Endothelial cell of umbilical vein (primary cell): Measurements from ENCODE around the gene PPME1. TPM values are rescaled to one million over a fixed set of nuclear protein-coding genes. Genes with fewer than 3 reads are reported as not detected.

ENCODE experiments used
- BruUV-seq: library from RNA; stranded (reverse); fragments of 400-500 nt; replicated peaks from 2 replicates; lab custom pipeline; 2021; lab: Mats Ljungman, UMichigan
- CTCF ChIA-PET: fragments of 300-600, 350-600 bp; sonication (Branson Sonifier 250); formaldehyde crosslinking; loops from one replicate; lab custom pipeline; 2021; ENCODE audit warnings: antibody characterized with exemption, inconsistent platforms; lab: Charles Lee
- POLR2A ChIA-PET: fragments of 300-600, 350-600 bp; sonication (Branson Sonifier 250); formaldehyde crosslinking; loops from one replicate; lab custom pipeline; 2021; ENCODE audit warnings: antibody characterized with exemption, inconsistent platforms; lab: Charles Lee
- DNase-seq: peaks from one replicate; pipeline ENCODE4 v3.0.0-alpha.2; 2011; ENCODE audit warnings: low read depth, low spot score
- FAIRE-seq: peaks from 2 replicates; lab custom pipeline; 2011; peaks lifted over from hg19 to GRCh38; lab: Jason Lieb, UNC
- H2AFZ ChIP-seq: 2 replicates; pipeline ENCODE4 v1.6.0; 2012; ENCODE audit warnings: low read depth, low read length, control low read depth, inconsistent platforms
- H3K27ac ChIP-seq: 2 replicates; pipeline ENCODE4 v1.5.1; 2011; ENCODE audit warnings: low read depth, mild to moderate bottlenecking, control low read depth, low read length, moderate library complexity; ENCODE audit not compliant: insufficient read depth
- H3K27me3 ChIP-seq, 2 experiments: 2 replicates each; pipeline versions ENCODE4 v1.6.0 to v1.6.1; 2011; ENCODE audit warnings: low read length in 2 of 2, mixed read lengths in 1 of 2; ENCODE audit not compliant: control insufficient read depth in 2 of 2, insufficient read depth in 2 of 2
- H3K36me3 ChIP-seq, 2 experiments: 2 replicates in 1 of 2; 3 replicates in 1 of 2; pipeline ENCODE4 v1.5.1; 2011; ENCODE audit warnings: low read length in 2 of 2, mild to moderate bottlenecking in 1 of 2, moderate library complexity in 1 of 2; ENCODE audit not compliant: control insufficient read depth in 2 of 2, insufficient read depth in 2 of 2; ENCODE audit errors: extremely low read depth in 1 of 2
- H3K4me1 ChIP-seq: 3 replicates; pipeline ENCODE4 v1.5.1; 2011; ENCODE audit warnings: mild to moderate bottlenecking, low read length; ENCODE audit not compliant: control insufficient read depth, insufficient read depth; ENCODE audit errors: extremely low read depth
- H3K4me2 ChIP-seq: 2 replicates; pipeline ENCODE4 v1.6.1; 2011; ENCODE audit warnings: low read length, control low read depth, mixed read lengths; ENCODE audit not compliant: insufficient read depth
- H3K4me3 ChIP-seq, 3 experiments: fragments of 200-600 bp in 1 of 3; sonication (generic), shearing (Covaris generic) in 1 of 3; replicated peaks in 1 of 3; 2 replicates each; pipeline ENCODE4 v1.5.1; 2011 to 2016; ENCODE audit warnings: control low read depth in 3 of 3, low read length in 3 of 3, mild to moderate bottlenecking in 2 of 3, inconsistent platforms in 1 of 3, low read depth in 1 of 3, moderate library complexity in 1 of 3; ENCODE audit not compliant: insufficient read depth in 1 of 3
- H3K79me2 ChIP-seq: 2 replicates; pipeline ENCODE4 v1.6.0; 2012; ENCODE audit warnings: low read length, inconsistent platforms; ENCODE audit not compliant: control insufficient read depth, insufficient read depth
- H3K9ac ChIP-seq: replicated peaks from 2 replicates; pipeline ENCODE3; 2011; ENCODE audit warnings: low read length, control low read depth; ENCODE audit not compliant: insufficient read depth; ENCODE audit errors: extremely low read depth
- H3K9me1 ChIP-seq: replicated peaks from 3 replicates; pipeline ENCODE4 v1.6.0; 2011; ENCODE audit warnings: mild to moderate bottlenecking, low read length; ENCODE audit not compliant: control insufficient read depth, insufficient read depth; ENCODE audit errors: extremely low read depth
- H3K9me3 ChIP-seq: replicated peaks from 2 replicates; pipeline ENCODE4 v1.5.1; 2012; ENCODE audit warnings: low read length, inconsistent platforms; ENCODE audit not compliant: control insufficient read depth, insufficient read depth
- H4K20me1 ChIP-seq: replicated peaks from 2 replicates; pipeline ENCODE3; 2011; ENCODE audit warnings: mild to moderate bottlenecking, low read length; ENCODE audit not compliant: control insufficient read depth, insufficient read depth; ENCODE audit errors: extremely low read depth
- EZH2 ChIP-seq: IDR thresholded peaks from 2 replicates; pipeline ENCODE4 v1.6.1; 2012; ENCODE audit warnings: borderline replicate concordance, low read depth, mild to moderate bottlenecking, moderate library complexity, low read length, inconsistent platforms; ENCODE audit not compliant: severe bottlenecking
- FOS ChIP-seq: IDR thresholded peaks from 2 replicates; pipeline ENCODE4 v1.6.1; 2011; ENCODE audit warnings: mild to moderate bottlenecking, low read length, moderate library complexity, borderline replicate concordance; ENCODE audit not compliant: insufficient read depth
- GATA2 ChIP-seq: IDR thresholded peaks from 2 replicates; pipeline ENCODE4 v1.7.0; 2011; ENCODE audit warnings: low read depth, mild to moderate bottlenecking, moderate library complexity, mixed read lengths, low read length; ENCODE audit not compliant: insufficient read length, insufficient read depth
- JUN ChIP-seq: IDR thresholded peaks from 2 replicates; pipeline ENCODE4 v1.6.1; 2011; ENCODE audit warnings: borderline replicate concordance, low read depth; ENCODE audit not compliant: insufficient read length, insufficient read depth
- MYC ChIP-seq: IDR thresholded peaks from one replicate; pipeline ENCODE4 v1.6.1; 2011; ENCODE audit warnings: mild to moderate bottlenecking, low read depth, low read length
- dilution Hi-C: fragments of 300-500 bp; cut with MboI; formaldehyde crosslinking; loops from one replicate; pipeline ENCODE4 v1.15.0; 2019; ENCODE audit warnings: low sequenced_read_pairs; ENCODE audit not compliant: extremely low pct_ligation_motif_present
- intact Hi-C: fragments of 100-400 bp; cut with micrococcal nuclease; formaldehyde crosslinking; loops from one replicate; pipeline ENCODE4 v1.10.0; 2022
- polyA plus RNA-seq, 4 experiments: library from polyadenylated mRNA; depleted of rRNA in 3 of 4; stranded (reverse) in 3 of 4; unstranded in 1 of 4; fragments of >200 nt; gene quantifications; 2 replicates each; pipeline versions ENCODE4 v1.2.1 to v1.2.3, GENCODE V29; 2011 to 2012; ENCODE audit warnings: missing spikeins in 1 of 4
- total RNA-seq: library from RNA; stranded (reverse); gene quantifications from 2 replicates; pipeline ENCODE4 v1.2.3, GENCODE V29; 2021
- TF ChIP-seq, protein P1 (sequence below), 2 donors: IDR thresholded peaks; 1 replicate in 1 of 2; 2 replicates in 1 of 2; pipeline ENCODE4 v1.5.1; 2011; ENCODE audit warnings: low read length in 2 of 2, mild to moderate bottlenecking in 2 of 2, moderate library complexity in 2 of 2, control low read depth in 1 of 2, inconsistent platforms in 1 of 2, low read depth in 1 of 2; ENCODE audit not compliant: insufficient read depth in 1 of 2; ENCODE audit errors: extremely low read depth in 1 of 2

Gene PPME1
- total and polyA plus RNA-seq, 2 donors (not counting 3 experiments of a cell fraction or from before 2014, with no cell fraction given): 37.2 to 49.9 TPM

DNA sequence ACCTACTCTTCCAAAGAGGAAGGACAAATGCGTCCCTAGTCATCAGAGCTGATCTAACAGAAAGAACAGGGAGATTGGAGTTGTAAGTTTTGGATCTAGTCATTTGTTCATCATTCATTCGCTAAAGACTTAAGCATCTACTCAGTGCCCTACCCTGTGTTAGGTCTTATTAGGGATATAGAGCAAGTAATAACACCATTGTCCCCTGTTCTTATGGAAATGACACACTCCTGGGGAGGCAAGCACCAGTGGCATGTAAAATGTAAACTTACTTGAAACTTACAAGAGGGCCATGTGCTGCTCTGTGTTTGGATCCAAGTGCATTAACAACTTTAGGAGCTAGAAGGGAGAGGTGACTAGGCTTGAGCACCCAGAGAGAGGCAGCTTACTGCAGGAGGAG lies 78.4 kb downstream of the PPME1 start:
- H3K36me3 ChIP-seq: peaks cover 5 to 15% of the 10 kb centered on the region in 2 experiments
- H3K9me1 ChIP-seq: no peaks in the 10 kb centered on the region
- no peaks in the 10 kb centered on the region for H3K4me1 ChIP-seq
- H3K27ac ChIP-seq: no peak overlapping the region
- intact Hi-C loops: no loop called here
- no peak for DNase-seq
- no peak overlapping the region for H3K4me2 ChIP-seq
- H3K4me3 ChIP-seq: no peak overlapping the region
- H3K9ac ChIP-seq: no peak overlapping the region
- H3K9me3 ChIP-seq: no peaks in the 10 kb centered on the region
- no peak for FAIRE-seq
- H2AFZ ChIP-seq: no peak overlapping the region
- H4K20me1 ChIP-seq: no peaks in the 10 kb centered on the region
- POLR2A ChIA-PET: no interaction called here
- H3K27me3 ChIP-seq: no peaks in the 10 kb centered on the region
- TF ChIP-seq JUN (no peak), FOS (no peak), GATA2 (no peak), MYC (no peak), EZH2 (no peak)
- TF ChIP-seq, protein P1, sequence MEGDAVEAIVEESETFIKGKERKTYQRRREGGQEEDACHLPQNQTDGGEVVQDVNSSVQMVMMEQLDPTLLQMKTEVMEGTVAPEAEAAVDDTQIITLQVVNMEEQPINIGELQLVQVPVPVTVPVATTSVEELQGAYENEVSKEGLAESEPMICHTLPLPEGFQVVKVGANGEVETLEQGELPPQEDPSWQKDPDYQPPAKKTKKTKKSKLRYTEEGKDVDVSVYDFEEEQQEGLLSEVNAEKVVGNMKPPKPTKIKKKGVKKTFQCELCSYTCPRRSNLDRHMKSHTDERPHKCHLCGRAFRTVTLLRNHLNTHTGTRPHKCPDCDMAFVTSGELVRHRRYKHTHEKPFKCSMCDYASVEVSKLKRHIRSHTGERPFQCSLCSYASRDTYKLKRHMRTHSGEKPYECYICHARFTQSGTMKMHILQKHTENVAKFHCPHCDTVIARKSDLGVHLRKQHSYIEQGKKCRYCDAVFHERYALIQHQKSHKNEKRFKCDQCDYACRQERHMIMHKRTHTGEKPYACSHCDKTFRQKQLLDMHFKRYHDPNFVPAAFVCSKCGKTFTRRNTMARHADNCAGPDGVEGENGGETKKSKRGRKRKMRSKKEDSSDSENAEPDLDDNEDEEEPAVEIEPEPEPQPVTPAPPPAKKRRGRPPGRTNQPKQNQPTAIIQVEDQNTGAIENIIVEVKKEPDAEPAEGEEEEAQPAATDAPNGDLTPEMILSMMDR (IDR thresholded peaks at IDR 0.05; ENCODE audit: extremely low read depth in 1 of 2, insufficient read depth in 1 of 2, low read depth in 1 of 2, low read length in 2 of 2): no peak
- no TSS peak for BruUV-seq
- H3K79me2 ChIP-seq: no peaks in the 10 kb centered on the region
- CTCF ChIA-PET: interaction anchor here (1.6 to 13.4 kb wide), 4 partner anchors 201 to 321 kb away, joined by 4 to 440 read pairs (median 13); no protein-coding TSS in a partner anchor
- dilution Hi-C loops: no loop called here
